NCI-H2196 treated with DMSO at 0.1 percent for 48 hours (cell line): Measurements from ENCODE around the gene SCT.

ENCODE experiments used
- DNase-seq: peaks from one replicate; lab custom pipeline; 2025; ENCODE audit not compliant: unreplicated experiment; lab: John Stamatoyannopoulos, UW

SCT gene

GRCh38 chr11:611001-611996, 15.7 kb downstream of the SCT start:
- DNase-seq = no peak

- DNase-seq = no peak
Measured at GRCh38 chr11:610146-610801, 16.7 kb downstream of the SCT start.

GRCh38 chr11:609341-609811, 17.6 kb downstream of the SCT start:
- DNase-seq = no peak

DNA sequence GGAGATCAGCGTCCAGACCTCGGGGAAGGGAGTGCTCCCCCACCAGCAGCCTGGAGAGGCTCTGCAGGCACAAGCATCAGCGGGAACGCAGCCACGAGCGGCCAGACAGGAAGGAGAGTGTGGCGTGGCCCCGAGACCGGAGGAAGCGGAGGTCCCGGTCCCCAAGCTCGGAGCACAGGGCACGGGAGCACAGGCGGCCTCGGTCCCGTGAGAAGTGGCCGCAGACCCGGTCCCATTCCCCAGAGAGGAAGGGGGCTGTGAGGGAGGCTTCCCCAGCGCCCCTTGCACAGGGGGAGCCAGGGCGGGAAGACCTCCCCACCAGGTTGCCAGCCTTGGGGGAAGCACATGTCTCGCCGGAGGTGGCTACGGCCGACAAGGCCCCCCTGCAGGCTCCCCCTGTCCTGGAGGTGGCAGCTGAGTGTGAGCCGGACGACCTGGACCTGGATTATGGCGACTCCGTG, 18.2 kb downstream of the SCT start:
- DNase-seq = no peak

- no peak for DNase-seq
Measured at GRCh38 chr11:607971-608659, 18.9 kb downstream of the SCT start.

GRCh38 chr11:607020-607780, 19.8 kb downstream of the SCT start:
- DNase-seq = no peak

GRCh38 chr11:606245-606644, 20.7 kb downstream of the SCT start:
- DNase-seq = peak; percentile 96

- DNase-seq = no peak
Measured at GRCh38 chr11:605286-606129, 21.5 kb downstream of the SCT start.

DNA sequence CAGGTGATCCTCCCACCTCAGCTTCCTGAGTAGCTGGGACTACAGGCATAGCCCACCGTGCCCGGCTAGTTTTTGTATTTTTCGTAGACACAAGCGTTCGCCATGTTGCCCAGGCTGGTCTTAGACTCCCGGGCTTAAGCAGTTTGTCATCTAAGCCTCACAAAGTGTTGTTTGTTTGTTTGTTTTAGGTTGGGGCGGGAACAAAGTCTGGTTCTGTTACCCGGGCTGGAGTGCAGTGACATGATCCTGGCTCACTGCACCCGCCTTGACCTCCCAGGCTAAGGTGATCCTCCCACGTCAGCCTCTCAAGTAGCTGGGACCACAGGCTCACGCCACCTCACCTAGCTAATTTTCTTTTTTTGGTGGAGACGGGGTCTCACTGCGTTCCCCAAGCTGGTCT, 23.8 kb downstream of the SCT start:
- DNase-seq = no peak

- DNase-seq = no peak
Measured at GRCh38 chr11:601573-602245, 25.3 kb downstream of the SCT start.

DNA sequence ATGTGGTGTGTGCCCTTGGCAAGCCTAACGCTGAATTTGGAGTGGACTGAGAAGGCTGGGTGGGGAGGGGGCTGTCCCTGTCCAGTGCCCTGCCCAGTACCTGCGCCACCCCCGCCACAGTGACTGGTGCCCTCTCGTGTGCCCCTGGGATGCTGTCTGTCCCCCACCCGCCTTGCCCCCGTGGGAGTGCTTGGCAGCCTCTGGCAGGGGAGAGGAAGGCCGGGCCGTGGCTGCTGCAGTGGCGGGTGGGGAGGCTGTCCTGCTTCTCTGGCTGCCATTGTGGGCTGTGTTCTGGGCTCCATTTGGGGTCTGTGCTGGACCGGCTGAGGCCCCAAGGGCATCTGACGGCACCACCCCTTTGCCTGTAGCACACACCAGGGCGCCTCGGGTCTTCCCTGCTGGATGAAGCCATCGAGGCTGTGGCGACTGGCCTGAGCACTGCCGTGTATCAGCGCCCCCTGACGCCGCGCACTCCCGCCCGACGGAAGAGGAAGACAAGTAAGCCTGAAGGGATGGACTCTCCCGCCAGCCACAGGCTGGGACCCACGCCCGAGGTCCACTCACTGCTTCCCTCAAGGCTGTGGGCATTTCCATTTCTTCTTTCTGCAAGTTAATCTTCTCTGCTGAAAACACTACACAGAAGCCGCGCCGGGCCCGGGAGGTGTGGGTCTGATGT, 28.8 kb downstream of the SCT start:
- DNase-seq = no peak

GRCh38 chr11:597166-597725, 29.7 kb downstream of the SCT start:
- no peak for DNase-seq

DNA sequence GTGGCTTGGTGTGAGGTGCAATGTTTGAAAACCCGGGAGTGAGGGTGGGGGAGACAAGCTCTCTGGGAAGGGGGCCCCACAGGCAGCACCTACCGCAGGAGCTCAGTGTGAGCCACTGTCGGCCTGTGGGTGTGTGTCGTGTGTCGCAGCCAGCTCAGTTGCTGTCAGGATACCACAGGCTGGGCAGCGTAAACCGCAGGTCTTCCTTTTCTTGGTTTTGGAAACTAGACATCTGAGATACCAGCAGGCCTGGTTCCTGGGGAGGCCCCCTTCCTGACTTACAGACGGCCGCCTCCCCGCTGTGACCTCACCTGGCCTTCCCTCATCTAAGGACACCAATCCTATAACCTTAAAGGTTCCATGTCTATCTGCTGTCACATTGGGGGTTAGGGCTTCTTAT, 30.6 kb downstream of the SCT start:
- DNase-seq = no peak

DNA sequence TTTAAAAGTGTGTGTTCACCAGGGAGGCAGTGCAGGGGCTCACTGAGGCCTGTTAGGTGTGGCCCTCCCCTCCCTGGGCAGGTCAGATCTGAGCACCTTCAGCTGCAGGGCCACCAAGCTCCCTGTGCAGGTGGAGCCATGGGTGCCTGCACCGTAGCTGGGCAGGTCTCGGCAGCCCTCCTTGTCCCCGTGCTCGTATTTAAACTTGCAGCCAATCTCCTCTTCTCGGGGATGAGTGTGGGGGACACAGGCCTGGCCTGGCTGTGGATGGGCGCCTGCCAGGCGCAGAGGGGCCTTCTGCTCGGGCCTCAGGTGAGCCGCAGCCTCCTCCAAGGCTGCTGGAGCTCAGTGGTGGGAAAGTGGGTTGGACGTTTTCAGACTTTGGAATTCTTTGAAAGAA, 31.6 kb downstream of the SCT start:
- DNase-seq = no peak

DNA sequence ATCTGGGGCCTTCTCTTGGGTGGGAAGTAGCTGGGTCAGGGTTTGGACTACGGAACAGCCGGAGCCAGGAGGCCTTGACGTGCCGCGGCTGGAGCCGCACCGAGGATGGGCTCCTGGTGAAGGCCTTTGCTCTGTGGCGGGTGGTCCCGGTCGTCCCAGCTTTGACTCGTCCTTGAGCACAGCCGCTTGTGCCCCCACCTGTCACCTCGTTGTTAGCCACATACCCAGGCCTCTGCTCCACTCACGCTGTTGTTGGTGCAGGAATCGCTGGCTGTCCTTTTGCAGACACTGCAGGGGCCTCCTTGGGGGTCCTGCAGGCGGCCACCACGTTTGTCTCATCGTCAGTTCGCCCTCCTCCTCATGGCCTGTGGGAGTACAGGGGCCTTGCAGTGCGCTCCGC, 33.6 kb downstream of the SCT start:
- DNase-seq = no peak

- DNase-seq = no peak
Measured at GRCh38 chr11:592918-593317, 34.1 kb downstream of the SCT start.

- no peak for DNase-seq
Measured at GRCh38 chr11:592501-592900, 34.5 kb downstream of the SCT start.

DNA sequence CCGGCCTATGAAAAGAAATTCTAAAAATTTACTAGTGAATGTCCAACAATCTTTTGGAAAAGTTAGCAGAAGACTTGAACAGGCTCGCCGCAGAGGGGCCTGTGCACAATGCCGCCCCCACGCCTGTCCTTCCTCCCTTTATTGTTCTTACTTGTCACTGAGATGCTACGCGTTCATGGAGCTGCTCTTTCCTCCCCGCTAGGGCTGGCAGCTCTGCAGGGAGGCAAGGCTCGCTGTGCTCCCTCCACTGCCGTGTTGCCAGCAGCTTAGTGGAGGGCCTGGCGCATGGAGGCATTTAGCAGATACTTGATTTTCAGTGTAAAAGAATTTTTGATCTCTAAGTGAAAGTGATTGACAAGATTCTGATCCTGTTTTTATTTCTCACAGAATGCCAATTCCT, 36.0 kb downstream of the SCT start:
- no peak for DNase-seq
